ENCODE measurements around the gene COA8. TPM values are rescaled to one million over a fixed set of nuclear protein-coding genes. Genes with fewer than 3 reads are reported as not detected.

Gene COA8
- polyA plus RNA-seq (ENCODE audit: insufficient read length) = 56.4 TPM

GRCh38 chr14:103562429-103563225 is at the start of gene COA8, which contains the start of gene BAG5:
TSS of gene COA8 (plus strand) at chr14:103562960. CDS start at chr14:103563002, 42 bp downstream.
TSS of gene BAG5 (minus strand) at chr14:103562657. CDS start at chr14:103561164, 1,493 bp downstream.
- DNase-seq (ENCODE audit: low read depth) = no peak

GRCh38 chr14:103514596-103515421 is 48.0 kb upstream of the COA8 start:
- DNase-seq (ENCODE audit: low read depth) = no peak

GRCh38 chr14:103516426-103517173 is 46.2 kb upstream of the COA8 start:
- no peak for DNase-seq (ENCODE audit: low read depth)

- no peak for DNase-seq (ENCODE audit: low read depth)
These were observed 45.6 kb upstream of the COA8 start for GRCh38 chr14:103517174-103517566.

GRCh38 chr14:103517721-103518421 is 44.9 kb upstream of the COA8 start:
- DNase-seq (ENCODE audit: low read depth) = no peak

- DNase-seq (ENCODE audit: low read depth) = no peak
These were observed 44.2 kb upstream of the COA8 start for GRCh38 chr14:103518422-103519042.

- DNase-seq (ENCODE audit: low read depth) = no peak
These were observed 43.5 kb upstream of the COA8 start for GRCh38 chr14:103519043-103519836.

GRCh38 chr14:103519837-103520212 is 42.9 kb upstream of the COA8 start:
- no peak for DNase-seq (ENCODE audit: low read depth)

GRCh38 chr14:103520269-103520656 is 42.5 kb upstream of the COA8 start:
- no peak for DNase-seq (ENCODE audit: low read depth)

GRCh38 chr14:103520657-103521437 is 41.9 kb upstream of the COA8 start:
- DNase-seq (ENCODE audit: low read depth) = no peak

- no peak for DNase-seq (ENCODE audit: low read depth)
These were observed 41.3 kb upstream of the COA8 start for GRCh38 chr14:103521438-103521950.

- DNase-seq (ENCODE audit: low read depth) = no peak
These were observed 40.7 kb upstream of the COA8 start for GRCh38 chr14:103521951-103522563.

GRCh38 chr14:103522649-103523574 is 39.8 kb upstream of the COA8 start, which contains the start of gene CKB:
TSS of gene CKB (minus strand) at chr14:103522830. CDS start at chr14:103522493, 337 bp downstream.
- no peak for DNase-seq (ENCODE audit: low read depth)

- no peak for DNase-seq (ENCODE audit: low read depth)
These were observed 39.2 kb upstream of the COA8 start for GRCh38 chr14:103523575-103523954.

GRCh38 chr14:103524002-103524935 is 38.5 kb upstream of the COA8 start:
- DNase-seq (ENCODE audit: low read depth) = no peak
